ENCODE data around the gene CST3.

- TF ChIP-seq EZH2 (IDR thresholded peaks at IDR 0.05; ENCODE audit: low read depth) = no peak
- TF ChIP-seq, protein P1, sequence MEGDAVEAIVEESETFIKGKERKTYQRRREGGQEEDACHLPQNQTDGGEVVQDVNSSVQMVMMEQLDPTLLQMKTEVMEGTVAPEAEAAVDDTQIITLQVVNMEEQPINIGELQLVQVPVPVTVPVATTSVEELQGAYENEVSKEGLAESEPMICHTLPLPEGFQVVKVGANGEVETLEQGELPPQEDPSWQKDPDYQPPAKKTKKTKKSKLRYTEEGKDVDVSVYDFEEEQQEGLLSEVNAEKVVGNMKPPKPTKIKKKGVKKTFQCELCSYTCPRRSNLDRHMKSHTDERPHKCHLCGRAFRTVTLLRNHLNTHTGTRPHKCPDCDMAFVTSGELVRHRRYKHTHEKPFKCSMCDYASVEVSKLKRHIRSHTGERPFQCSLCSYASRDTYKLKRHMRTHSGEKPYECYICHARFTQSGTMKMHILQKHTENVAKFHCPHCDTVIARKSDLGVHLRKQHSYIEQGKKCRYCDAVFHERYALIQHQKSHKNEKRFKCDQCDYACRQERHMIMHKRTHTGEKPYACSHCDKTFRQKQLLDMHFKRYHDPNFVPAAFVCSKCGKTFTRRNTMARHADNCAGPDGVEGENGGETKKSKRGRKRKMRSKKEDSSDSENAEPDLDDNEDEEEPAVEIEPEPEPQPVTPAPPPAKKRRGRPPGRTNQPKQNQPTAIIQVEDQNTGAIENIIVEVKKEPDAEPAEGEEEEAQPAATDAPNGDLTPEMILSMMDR (conservative IDR thresholded peaks at IDR 0.05) = no peak
Measured at GRCh38 chr20:23631981-23632710, 5.6 kb downstream of the CST3 start.
